HG03064 (cell line): ENCODE results near the gene SGCA.

ENCODE experiments used
- ATAC-seq: cut with Tn5 transposase; IDR thresholded peaks from one replicate; pipeline ENCODE4 v1.9.1; 2021; ENCODE audit warnings: low read depth; ENCODE audit not compliant: unreplicated experiment

Gene SGCA

DNA sequence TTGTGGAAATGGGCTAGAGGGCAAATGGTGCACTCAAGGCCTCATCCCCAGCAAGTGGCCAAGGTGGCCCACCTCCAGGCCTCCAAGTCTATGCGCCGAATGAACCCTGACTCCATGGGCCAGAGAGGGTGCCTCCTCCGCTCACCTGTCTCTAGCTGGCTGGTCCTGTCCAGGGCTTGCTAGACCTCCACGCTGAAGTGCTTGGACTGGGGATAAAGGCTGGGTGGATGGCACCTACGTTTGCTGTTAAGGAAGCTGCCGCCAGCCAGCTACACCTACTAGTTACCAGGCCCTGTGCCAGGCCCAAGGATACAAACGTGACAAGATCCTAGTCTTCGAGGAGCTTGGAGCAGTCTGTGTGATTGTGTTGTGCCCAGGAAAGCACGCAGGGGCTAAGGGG is 739 bp upstream of the SGCA start:
- ATAC-seq: no peak

- no peak for ATAC-seq
Measured at GRCh38 chr17:50165466-50165865, 339 bp upstream of the SGCA start.

GRCh38 chr17:50166518-50167181 is 845 bp downstream of the SGCA start:
- ATAC-seq: no peak

DNA sequence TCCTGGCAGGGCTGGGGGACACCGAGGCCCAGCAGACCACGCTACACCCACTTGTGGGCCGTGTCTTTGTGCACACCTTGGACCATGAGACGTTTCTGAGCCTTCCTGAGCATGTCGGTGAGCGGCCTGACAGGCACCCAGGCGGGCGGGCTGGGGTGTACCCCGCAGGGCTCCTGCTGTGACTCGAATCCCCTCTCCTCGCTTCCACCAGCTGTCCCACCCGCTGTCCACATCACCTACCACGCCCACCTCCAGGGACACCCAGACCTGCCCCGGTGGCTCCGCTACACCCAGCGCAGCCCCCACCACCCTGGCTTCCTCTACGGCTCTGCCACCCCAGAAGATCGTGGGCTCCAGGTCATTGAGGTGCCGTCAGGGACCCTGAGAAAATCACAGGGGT is 1.6 kb downstream of the SGCA start:
- ATAC-seq: no peak

- no peak for ATAC-seq
Measured at GRCh38 chr17:50168319-50168718, 2.5 kb downstream of the SGCA start.

GRCh38 chr17:50169121-50169764 is 3.4 kb downstream of the SGCA start:
- no peak for ATAC-seq

DNA sequence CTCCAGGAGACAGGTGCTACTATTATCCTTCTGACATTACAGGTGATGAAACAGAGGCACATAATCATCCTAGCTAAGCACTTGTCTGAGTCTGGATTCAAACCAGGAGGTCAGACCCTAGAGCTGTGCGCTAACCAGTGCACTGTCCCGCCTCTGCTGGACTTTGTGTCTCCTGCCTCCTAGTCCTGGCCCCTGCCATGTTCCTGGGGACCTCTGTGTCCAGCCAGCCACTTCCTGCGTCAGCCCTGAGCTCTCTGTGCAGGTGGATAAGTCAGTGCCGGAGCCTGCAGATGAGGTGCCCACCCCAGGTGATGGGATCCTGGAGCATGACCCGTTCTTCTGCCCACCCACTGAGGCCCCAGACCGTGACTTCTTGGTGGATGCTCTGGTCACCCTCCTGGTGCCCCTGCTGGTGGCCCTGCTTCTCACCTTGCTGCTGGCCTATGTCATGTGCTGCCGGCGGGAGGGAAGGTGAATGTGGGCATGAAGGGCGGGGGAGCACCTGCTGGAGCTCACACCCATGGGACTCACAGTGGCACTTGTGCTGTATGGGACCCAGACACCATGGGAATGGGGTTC is 4.2 kb downstream of the SGCA start:
- no peak for ATAC-seq

- ATAC-seq: peak; percentile 67
Measured at GRCh38 chr17:50170662-50171370, 5.0 kb downstream of the SGCA start.

DNA sequence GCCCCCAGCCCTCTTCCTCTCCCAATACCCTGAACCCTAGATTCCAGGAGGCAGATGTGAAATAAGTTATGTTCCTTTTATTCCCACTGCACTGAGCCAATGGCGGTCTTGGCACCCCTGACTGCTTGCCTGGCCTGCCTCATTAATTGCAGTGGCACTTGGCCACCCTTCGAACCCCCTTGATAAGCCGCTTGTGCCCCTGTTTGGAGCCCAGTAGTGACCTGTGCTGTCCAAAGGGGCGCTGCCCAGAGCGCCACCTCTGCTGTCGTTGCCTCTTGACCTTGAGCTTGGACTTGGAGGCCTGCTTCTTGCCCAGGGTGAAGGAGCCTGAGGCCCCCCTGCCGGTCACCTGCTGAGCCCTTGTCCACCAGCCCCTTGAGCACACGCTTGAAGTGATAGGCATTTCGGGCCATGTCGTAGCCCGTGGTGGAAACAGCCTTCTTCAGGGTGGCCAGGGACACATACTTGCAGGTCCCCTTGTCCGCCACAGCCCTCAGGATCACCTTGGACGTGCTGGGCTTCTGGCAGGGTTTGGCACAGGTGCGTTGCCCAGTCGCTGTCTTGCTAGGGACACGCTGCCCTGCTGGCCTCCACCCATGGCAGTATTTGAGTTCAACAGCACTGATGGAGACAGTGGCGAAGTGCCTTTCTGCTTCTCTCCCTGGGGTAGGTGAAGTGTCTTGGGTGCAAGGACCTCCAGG is 5.7 kb downstream of the SGCA start:
- no peak for ATAC-seq

DNA sequence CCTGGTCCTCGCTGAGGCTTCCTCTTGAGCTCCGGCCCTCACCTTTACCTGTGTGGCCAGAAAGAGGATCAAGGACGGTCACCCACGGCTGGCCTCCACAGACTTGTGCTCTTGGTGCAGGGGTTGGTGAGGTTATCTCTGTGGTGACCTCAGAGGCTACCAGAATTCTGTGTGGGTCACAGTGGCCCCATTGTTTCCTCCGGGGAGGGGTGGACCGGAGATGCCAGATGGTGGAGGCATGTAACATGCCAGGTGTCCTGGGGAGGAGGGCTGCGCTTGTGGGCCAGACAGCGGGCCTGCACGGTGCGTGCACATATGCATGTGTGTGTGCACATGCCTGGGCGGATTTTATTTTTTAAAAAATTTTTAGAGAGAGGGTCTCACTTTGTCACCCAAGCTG is 6.3 kb downstream of the SGCA start:
- ATAC-seq: no peak

DNA sequence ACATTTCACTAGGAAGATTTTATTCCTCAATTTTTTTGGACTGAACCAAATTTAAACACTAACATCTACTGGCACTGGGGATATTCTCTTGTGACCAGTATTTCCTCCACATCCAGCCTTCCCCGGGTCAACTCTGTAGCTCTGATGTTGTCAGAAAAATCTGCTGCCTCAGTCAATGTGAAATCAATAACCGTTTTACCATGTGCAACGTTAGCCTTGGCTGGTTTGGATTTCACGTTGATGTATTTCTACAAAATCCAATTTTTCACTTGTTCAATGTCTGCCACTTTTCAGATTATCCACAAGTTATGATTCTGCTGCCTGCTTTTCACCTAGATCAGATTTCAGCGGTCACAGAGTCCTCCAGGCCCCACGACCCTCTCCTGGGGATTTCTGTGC is 7.1 kb downstream of the SGCA start:
- ATAC-seq: no peak

DNA sequence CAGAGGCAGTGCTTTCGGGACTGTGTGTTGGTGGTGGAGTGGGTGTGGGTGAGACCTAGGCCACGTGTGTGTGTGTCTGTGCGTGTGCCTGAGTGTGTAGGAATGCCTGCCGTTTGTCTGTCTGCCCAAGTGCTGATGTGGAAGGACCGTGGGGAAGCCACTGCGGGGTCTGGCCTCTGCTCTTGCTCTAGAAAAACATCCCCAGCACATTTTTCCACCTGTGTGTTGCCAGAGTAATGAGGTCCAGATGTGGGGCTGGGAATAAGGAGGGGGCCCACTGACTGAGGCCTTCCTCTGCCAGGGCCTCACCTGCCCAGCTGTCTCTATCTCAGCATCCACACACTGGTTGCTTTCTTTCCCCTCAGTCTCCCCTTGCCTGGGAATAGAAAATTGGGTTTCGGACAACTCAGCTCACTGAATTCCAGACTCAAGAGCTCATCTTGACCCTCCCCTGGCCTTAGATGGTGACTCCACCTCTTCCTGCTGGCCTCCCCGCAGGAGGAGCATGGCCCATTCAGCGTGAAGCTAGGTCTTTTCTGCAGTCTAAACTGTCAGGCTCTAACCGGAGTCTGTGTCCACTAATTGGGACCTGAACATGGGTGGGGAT is 7.6 kb downstream of the SGCA start:
- ATAC-seq: no peak

DNA sequence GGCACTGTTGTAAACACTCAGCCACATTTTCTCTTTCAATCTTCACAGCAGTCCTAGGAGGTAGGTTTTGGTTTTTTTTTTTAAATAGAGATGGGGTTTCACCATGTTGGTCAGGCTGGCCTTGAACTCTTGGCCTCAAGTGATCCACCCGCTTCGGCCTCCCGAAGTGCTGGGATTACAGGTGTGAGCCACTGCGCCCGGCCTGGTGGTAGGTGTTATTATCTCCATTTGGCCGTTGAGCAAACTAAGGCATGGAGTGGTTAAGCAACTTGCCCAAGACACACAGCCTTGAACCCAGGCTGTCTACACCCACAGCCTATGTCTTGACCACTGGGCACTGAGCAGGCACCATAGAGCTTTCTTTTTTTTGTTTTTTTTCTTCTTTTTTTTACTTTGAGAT is 8.6 kb downstream of the SGCA start:
- ATAC-seq: no peak

GRCh38 chr17:50175035-50175807 is 9.4 kb downstream of the SGCA start:
- no peak for ATAC-seq

DNA sequence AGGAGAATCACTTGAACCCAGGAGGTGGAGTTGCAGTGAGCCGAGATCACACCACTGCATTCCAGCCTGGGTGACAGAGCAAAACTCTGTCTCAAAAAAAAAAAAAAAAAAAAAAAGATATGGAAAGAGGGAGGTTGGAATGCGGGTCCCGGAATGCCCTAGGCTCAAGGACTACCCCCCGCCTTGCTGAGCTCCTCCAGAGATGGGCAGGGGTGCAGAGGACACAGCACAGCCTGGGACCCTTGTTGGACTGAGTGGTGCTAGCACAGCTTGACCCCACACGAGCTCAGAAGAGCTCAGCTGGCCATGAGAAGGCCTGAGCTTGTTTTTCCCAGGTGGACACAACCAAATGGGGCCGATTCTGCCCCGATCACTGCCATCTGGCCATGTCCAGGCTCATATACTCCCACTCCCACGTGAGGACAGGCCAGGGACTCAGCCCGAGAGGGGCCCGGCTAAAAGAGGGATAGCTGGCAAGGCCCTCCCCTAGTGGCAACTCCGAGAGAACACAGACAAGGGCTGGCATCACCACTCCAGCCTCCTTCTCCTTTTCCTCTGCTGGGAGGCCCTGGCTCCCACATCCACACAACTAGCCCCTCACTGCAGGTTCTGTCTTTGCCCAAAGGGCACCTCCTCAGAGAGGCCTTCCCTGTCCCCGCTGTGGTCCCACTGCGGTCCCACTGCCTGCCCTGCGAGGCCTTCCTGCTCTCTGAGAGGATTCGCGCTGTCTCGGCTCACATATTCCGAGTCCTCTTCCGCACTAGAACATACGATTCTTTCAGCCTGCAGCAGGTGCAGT is 11.0 kb downstream of the SGCA start:
- no peak for ATAC-seq

GRCh38 chr17:50177476-50177875 is 11.7 kb downstream of the SGCA start:
- ATAC-seq: no peak

- ATAC-seq: no peak
Measured at GRCh38 chr17:50177983-50178834, 12.4 kb downstream of the SGCA start.

DNA sequence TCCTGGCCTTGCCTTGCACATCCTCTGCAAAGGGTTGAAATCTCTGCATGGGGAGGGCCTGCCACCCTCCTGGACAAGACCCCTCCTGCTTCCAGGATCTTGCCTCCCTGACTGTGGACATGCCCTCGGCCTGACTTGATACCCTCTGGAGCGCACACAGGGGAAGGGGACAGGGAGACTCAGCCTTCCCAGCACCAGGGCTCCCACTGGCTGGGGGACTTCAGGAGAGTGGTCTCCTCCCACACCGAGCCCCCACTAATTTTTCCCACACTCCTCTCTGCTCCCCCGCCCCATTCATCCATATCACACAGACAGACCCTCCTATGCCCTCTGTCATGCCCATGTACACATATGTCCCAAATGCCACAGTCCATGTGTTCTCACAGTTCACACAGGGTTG is 14.3 kb downstream of the SGCA start:
- no peak for ATAC-seq
